Effector CD4-positive, alpha-beta T cell (primary cell): ENCODE results near the gene ATP5F1D.

Experiments used
- DNase-seq: peaks from one replicate; pipeline ENCODE4 v3.0.0-alpha.2; 2020

Gene ATP5F1D

GRCh38 chr19:1220976-1221903, 20.3 kb upstream of the ATP5F1D start:
- DNase-seq = no peak

- no peak for DNase-seq
Measured at GRCh38 chr19:1221904-1222255, 19.7 kb upstream of the ATP5F1D start.

GRCh38 chr19:1222394-1222793, 19.2 kb upstream of the ATP5F1D start:
- DNase-seq = no peak

- DNase-seq = no peak
Measured at GRCh38 chr19:1223018-1223855, 18.3 kb upstream of the ATP5F1D start.

- DNase-seq = no peak
Measured at GRCh38 chr19:1224047-1224825, 17.3 kb upstream of the ATP5F1D start.

- no peak for DNase-seq
Measured at GRCh38 chr19:1224847-1225246, 16.7 kb upstream of the ATP5F1D start.

GRCh38 chr19:1225440-1226226, 15.9 kb upstream of the ATP5F1D start:
- DNase-seq = no peak

- no peak for DNase-seq
Measured at GRCh38 chr19:1226227-1226518, 15.4 kb upstream of the ATP5F1D start.

- DNase-seq = no peak
Measured at GRCh38 chr19:1226522-1227303, 14.8 kb upstream of the ATP5F1D start.

- no peak for DNase-seq
Measured at GRCh38 chr19:1227304-1228054, 14.1 kb upstream of the ATP5F1D start.

- no peak for DNase-seq
Measured at GRCh38 chr19:1228161-1228957, 13.2 kb upstream of the ATP5F1D start.

- no peak for DNase-seq
Measured at GRCh38 chr19:1229056-1229923, 12.3 kb upstream of the ATP5F1D start.

GRCh38 chr19:1229924-1230782, 11.4 kb upstream of the ATP5F1D start:
- no peak for DNase-seq

GRCh38 chr19:1230783-1231489, 10.6 kb upstream of the ATP5F1D start:
- DNase-seq = no peak

- no peak for DNase-seq
Measured at GRCh38 chr19:1231729-1232637, 9.6 kb upstream of the ATP5F1D start.

GRCh38 chr19:1232652-1233072, 8.9 kb upstream of the ATP5F1D start:
- DNase-seq = no peak
